H1 (cell line): ENCODE measurements around the gene STXBP6. TPM values are rescaled to one million over a fixed set of nuclear protein-coding genes. Genes with fewer than 3 reads are reported as not detected.

Experiments used
- EZH2 ChIP-seq: fragments of 200-600 bp; sonication (generic); IDR thresholded peaks from 2 replicates; pipeline ENCODE4 v1.7.1; 2012; ENCODE audit warnings: low read depth, mild to moderate bottlenecking, moderate library complexity, low read length, inconsistent platforms; ENCODE audit not compliant: severe bottlenecking
- polyA plus RNA-seq, 7 experiments: library from polyadenylated mRNA; depleted of rRNA in 3 of 7; stranded (reverse) in 5 of 7; unstranded in 2 of 7; fragments of >200 nt in 5 of 7; fragments of 200-250 nt in 2 of 7; gene quantifications; 1 replicate in 5 of 7; 2 replicates in 1 of 7; 4 replicates in 1 of 7; pipeline versions ENCODE4 v1.2.1 to v1.2.3, GENCODE V29; 2011 to 2013; ENCODE audit warnings: missing spikeins in 2 of 7, mixed read lengths in 2 of 7
- total RNA-seq: library from RNA; stranded (reverse); fragmentation: NEBNext Ultra II Directional; extraction: Animal tissue kit (Norgen Biotek cat#: 25700); gene quantifications from 2 replicates; pipeline ENCODE4 v1.2.1, GENCODE V29; 2021
- TF ChIP-seq, protein P1 (sequence below): IDR thresholded peaks from 2 replicates; pipeline ENCODE4 v1.6.1; 2012; ENCODE audit warnings: inconsistent platforms

Gene STXBP6
- total and polyA plus RNA-seq, 2 of the 8 experiments (the other 6 are each of a cell fraction or from before 2014, with no cell fraction given) = 9.4 to 18.1 TPM

DNA sequence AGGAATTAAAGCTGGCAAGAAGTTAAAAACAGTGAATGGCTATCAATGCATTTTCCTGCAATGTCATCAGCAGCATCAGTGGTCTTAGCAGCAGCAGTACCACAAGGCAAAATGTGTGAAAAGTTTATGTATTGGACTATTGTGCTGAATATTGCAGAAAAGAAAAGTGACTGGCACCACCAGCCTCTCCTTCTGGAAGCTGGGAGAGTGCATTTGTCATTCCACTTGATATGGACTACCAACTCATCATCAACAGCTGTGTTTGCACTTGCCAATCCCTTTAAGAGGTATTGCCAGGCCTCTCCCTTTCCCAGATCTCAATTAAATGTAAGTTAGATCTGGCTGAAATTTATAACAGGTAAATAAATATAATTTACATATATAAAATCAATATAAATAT, 265.0 kb downstream of the STXBP6 start (continued):
- no peak for TF ChIP-seq EZH2
- TF ChIP-seq, protein P1, sequence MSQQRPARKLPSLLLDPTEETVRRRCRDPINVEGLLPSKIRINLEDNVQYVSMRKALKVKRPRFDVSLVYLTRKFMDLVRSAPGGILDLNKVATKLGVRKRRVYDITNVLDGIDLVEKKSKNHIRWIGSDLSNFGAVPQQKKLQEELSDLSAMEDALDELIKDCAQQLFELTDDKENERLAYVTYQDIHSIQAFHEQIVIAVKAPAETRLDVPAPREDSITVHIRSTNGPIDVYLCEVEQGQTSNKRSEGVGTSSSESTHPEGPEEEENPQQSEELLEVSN = no peak
